HepG2 (cell line): ENCODE data around the gene ATXN2. TPM values are rescaled to one million over a fixed set of nuclear protein-coding genes. Genes with fewer than 3 reads are reported as not detected.
A peak's percentile ranks its signal among the peaks of the same experiment; 100 is the strongest.

Experiments
- ARHGAP35 ChIP-seq: sonication (generic); formaldehyde crosslinking; IDR thresholded peaks from 2 replicates; pipeline ENCODE4 v1.9.0; 2022; ENCODE audit warnings: mild to moderate bottlenecking, inconsistent platforms, moderate library complexity, missing genetic modification reagents, borderline replicate concordance
- KDM1A ChIP-seq: IDR thresholded peaks from 2 replicates; pipeline ENCODE4 v1.6.1; 2016; ENCODE audit warnings: missing compliant biosample characterization
- MATR3 ChIP-seq: sonication (generic); formaldehyde crosslinking; IDR thresholded peaks from 2 replicates; pipeline ENCODE4 v1.4.0; 2020; ENCODE audit warnings: missing genetic modification reagents
- NFKB2 ChIP-seq: sonication (generic); formaldehyde crosslinking; IDR thresholded peaks from 2 replicates; pipeline ENCODE4 v1.4.0; 2020; ENCODE audit warnings: missing genetic modification reagents, borderline replicate concordance
- RBFOX2 ChIP-seq: fragments of 200-400 bp; formaldehyde crosslinking; IDR thresholded peaks from 2 replicates; pipeline ENCODE4 v1.6.1; 2017; ENCODE audit warnings: low read depth, mild to moderate bottlenecking, low read length
- SIN3A ChIP-seq: IDR thresholded peaks from 2 replicates; pipeline ENCODE4 v1.6.1; 2011; ENCODE audit warnings: low read depth, mild to moderate bottlenecking, control low read depth, low read length, borderline replicate concordance
- ZNF280B ChIP-seq: sonication (generic); formaldehyde crosslinking; IDR thresholded peaks from 2 replicates; pipeline ENCODE4 v1.5.0; 2020; ENCODE audit warnings: missing genetic modification reagents, mild to moderate bottlenecking, borderline replicate concordance
- ZNF331 ChIP-seq: sonication (generic); formaldehyde crosslinking; IDR thresholded peaks from 2 replicates; pipeline ENCODE4 v1.4.0; 2020; ENCODE audit warnings: missing genetic modification reagents
- ZNF577 ChIP-seq: sonication (generic); formaldehyde crosslinking; IDR thresholded peaks from 2 replicates; pipeline ENCODE4 v1.4.0; 2020; ENCODE audit warnings: mild to moderate bottlenecking, low read depth, missing genetic modification reagents, borderline replicate concordance
- ZNF652 ChIP-seq: IDR thresholded peaks from 2 replicates; pipeline ENCODE4 v1.6.1; 2016; ENCODE audit warnings: low read depth, borderline replicate concordance
- ZSCAN21 ChIP-seq: sonication (generic); formaldehyde crosslinking; IDR thresholded peaks from 2 replicates; pipeline ENCODE4 v1.8.0; 2022; ENCODE audit warnings: mild to moderate bottlenecking, missing genetic modification reagents, moderate library complexity, borderline replicate concordance
- polyA plus RNA-seq, 8 experiments: library from polyadenylated mRNA; depleted of rRNA in 3 of 8; stranded (reverse) in 7 of 8; unstranded in 1 of 8; fragments of >200 nt; fragmentation: Illumina TruSeq in 4 of 8; extraction: Trizol in 4 of 8; gene quantifications; 2 replicates each; pipeline versions ENCODE4 v1.2.1 to v1.2.3, GENCODE V29; 2011 to 2016; ENCODE audit warnings: low read depth in 4 of 8, missing spikeins in 1 of 8, mixed read lengths in 1 of 8; ENCODE audit not compliant: insufficient read depth in 1 of 8
- total RNA-seq, 5 experiments: library from RNA; depleted of rRNA; stranded (reverse); fragments of >200 nt; fragmentation: Illumina TruSeq; extraction: Trizol; gene quantifications; 2 replicates each; pipeline ENCODE4 v1.2.3, GENCODE V29; 2016; ENCODE audit warnings: low read depth in 1 of 5

ATXN2 gene
- total and polyA plus RNA-seq, 2 of the 13 experiments (the other 11 are each of a cell fraction or from before 2014, with no cell fraction given): 18.1 to 27.1 TPM

- TF ChIP-seq ZNF280B (CRISPR knock-in tag) (no peak), ZSCAN21 (CRISPR knock-in tag) (peak; percentile 52; the same call in 1 of the 2 replicates), MATR3 (CRISPR knock-in tag) (no peak), NFKB2 (CRISPR knock-in tag) (no peak), ZNF577 (no peak), RBFOX2 (peak; percentile 1; the same call in 1 of the 2 replicates), ZNF331 (CRISPR knock-in tag) (peak; percentile 17; the same call in 1 of the 2 replicates), KDM1A (CRISPR knock-in tag) (no peak), ZNF652 (CRISPR knock-in tag) (no peak), SIN3A (0 out of 2 replicates have a peak, but pooled peaks have one; percentile 20), ARHGAP35 (no peak)
- TF ChIP-seq, all 625 proteins: peak for 12
These were observed 193.1 kb downstream of the ATXN2 start, which contains the start of gene SH2B3 (continued) for GRCh38 chr12:111405859-111406473.
